GM12874 (cell line): ENCODE measurements around the gene C12orf60.

Source experiments
- CTCF ChIP-seq: IDR thresholded peaks from 2 replicates; pipeline ENCODE4 v1.5.1; 2011; ENCODE audit warnings: low read depth, mild to moderate bottlenecking, control low read depth, low read length, moderate library complexity; ENCODE audit not compliant: insufficient read depth

The C12orf60 gene

GRCh38 chr12:14769466-14769968 is 34.0 kb upstream of the C12orf60 start:
- 0 out of 2 replicates have a peak, but pooled peaks have one; percentile 5 for TF ChIP-seq CTCF

GRCh38 chr12:14769969-14770495 is 33.4 kb upstream of the C12orf60 start:
- peak; percentile 91 for TF ChIP-seq CTCF

- no peak for TF ChIP-seq CTCF
Observed at GRCh38 chr12:14770496-14771461, 32.7 kb upstream of the C12orf60 start.

- TF ChIP-seq CTCF = no peak
Observed at GRCh38 chr12:14771651-14772137, 31.8 kb upstream of the C12orf60 start.

- no peak for TF ChIP-seq CTCF
Observed at GRCh38 chr12:14772946-14773345, 30.5 kb upstream of the C12orf60 start.

- no peak for TF ChIP-seq CTCF
Observed at GRCh38 chr12:14773685-14774073, 29.8 kb upstream of the C12orf60 start.
